ENCODE results near the gene MAN2B1.

Gene MAN2B1

DNA sequence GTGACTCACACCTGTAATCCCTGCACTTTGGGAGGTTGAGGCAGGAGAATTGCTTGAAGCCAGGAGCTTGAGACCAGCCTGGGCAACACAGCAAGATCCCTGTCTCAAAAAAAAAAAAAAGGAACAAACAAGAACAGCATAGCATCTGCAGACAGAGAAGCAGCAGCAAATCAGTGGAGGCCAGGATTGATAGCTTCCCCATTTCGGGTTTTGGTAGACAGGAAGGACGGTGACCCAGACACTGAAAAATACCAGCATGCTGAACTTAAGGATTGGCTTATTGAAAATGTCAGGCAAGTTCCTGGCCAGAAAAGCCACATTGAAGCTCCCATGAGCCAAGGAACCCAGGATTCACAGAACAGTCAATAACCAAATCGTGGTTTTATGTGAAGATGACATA lies 58.9 kb downstream of the MAN2B1 start:
- in situ Hi-C loops (cut with HindIII; ENCODE audit: low sequenced_read_pairs), result no loop called here
- TF ChIP-seq, protein P1, sequence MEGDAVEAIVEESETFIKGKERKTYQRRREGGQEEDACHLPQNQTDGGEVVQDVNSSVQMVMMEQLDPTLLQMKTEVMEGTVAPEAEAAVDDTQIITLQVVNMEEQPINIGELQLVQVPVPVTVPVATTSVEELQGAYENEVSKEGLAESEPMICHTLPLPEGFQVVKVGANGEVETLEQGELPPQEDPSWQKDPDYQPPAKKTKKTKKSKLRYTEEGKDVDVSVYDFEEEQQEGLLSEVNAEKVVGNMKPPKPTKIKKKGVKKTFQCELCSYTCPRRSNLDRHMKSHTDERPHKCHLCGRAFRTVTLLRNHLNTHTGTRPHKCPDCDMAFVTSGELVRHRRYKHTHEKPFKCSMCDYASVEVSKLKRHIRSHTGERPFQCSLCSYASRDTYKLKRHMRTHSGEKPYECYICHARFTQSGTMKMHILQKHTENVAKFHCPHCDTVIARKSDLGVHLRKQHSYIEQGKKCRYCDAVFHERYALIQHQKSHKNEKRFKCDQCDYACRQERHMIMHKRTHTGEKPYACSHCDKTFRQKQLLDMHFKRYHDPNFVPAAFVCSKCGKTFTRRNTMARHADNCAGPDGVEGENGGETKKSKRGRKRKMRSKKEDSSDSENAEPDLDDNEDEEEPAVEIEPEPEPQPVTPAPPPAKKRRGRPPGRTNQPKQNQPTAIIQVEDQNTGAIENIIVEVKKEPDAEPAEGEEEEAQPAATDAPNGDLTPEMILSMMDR (IDR thresholded peaks at IDR 0.05; ENCODE audit: low read depth, low read length, missing control alignments), result no peak
- no peak overlapping the region for H3K4me3 ChIP-seq (ENCODE audit: low read depth, low read length)
- no peak for DNase-seq (ENCODE audit: low read depth)

DNA sequence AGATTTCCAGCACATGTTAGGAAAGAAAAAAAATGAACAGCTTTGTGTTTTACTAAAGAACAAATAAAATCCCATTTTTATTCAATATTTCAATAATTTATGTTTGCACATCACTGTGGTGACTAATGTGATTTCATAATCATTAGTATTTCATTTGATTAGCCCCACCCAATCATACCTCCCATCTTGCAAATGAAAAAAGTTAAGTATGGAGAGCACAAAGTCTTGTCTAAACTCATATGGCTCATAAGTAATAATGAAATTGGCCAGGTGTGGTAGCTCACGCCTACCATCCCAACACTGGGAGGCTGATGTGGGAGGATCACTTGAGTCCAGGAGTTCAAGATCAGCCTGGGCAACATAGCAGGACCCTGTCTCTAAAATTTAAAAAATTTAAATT lies 59.7 kb downstream of the MAN2B1 start:
- in situ Hi-C loops (cut with HindIII; ENCODE audit: low sequenced_read_pairs), result no loop called here
- H3K4me3 ChIP-seq (ENCODE audit: low read depth, low read length), result no peak overlapping the region
- TF ChIP-seq, protein P1 (IDR thresholded peaks at IDR 0.05; ENCODE audit: low read depth, low read length, missing control alignments), result no peak
- no peak for DNase-seq (ENCODE audit: low read depth)

DNA sequence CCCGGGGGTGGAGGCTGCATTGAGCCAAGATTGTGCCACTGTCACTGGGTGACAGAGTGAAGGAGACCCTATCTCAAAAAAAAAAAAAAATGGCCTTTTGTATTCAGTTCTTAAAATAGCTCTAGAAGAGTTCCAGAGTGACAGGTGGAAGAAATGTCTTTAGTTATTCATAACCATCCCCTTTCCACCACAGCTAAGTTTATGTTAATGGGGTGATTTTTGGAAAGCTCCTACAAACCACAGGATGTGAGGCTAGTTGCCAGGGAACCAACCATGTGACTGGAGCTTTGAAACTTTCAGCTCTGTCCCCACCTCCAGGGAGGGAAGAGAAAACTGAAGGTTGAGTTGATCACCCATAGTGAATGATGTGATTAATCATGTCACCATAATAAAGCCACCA lies 62.8 kb downstream of the MAN2B1 start:
- TF ChIP-seq, protein P1 (IDR thresholded peaks at IDR 0.05; ENCODE audit: low read depth, low read length, missing control alignments), result no peak
- DNase-seq (ENCODE audit: low read depth), result peak; percentile 73
- no peak overlapping the region for H3K4me3 ChIP-seq (ENCODE audit: low read depth, low read length)
- in situ Hi-C loops (cut with HindIII; ENCODE audit: low sequenced_read_pairs), result no loop called here

DNA sequence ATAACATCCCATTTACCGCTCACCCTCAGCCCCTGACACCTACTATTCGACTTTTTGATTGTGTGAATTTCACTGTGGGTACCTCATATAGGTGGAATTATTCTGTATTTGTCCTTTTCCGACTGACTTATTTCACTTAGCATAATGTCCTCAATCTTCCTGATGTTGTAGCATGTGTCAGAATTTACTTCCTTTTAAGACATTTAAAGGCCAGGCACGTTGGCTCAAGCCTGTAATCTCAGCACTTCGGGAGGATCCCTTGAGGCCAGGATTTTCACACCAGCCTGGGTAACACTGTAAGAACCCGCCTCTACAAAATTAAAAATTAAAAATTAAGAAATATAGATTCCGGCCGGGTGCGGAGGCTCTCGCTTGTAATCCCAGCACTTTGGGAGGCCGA lies 68.9 kb downstream of the MAN2B1 start:
- TF ChIP-seq, protein P1 (IDR thresholded peaks at IDR 0.05; ENCODE audit: low read depth, low read length, missing control alignments), result no peak
- DNase-seq (ENCODE audit: low read depth), result no peak
- in situ Hi-C loops (cut with HindIII; ENCODE audit: low sequenced_read_pairs), result no loop called here
- H3K4me3 ChIP-seq (ENCODE audit: low read depth, low read length), result no peak overlapping the region

DNA sequence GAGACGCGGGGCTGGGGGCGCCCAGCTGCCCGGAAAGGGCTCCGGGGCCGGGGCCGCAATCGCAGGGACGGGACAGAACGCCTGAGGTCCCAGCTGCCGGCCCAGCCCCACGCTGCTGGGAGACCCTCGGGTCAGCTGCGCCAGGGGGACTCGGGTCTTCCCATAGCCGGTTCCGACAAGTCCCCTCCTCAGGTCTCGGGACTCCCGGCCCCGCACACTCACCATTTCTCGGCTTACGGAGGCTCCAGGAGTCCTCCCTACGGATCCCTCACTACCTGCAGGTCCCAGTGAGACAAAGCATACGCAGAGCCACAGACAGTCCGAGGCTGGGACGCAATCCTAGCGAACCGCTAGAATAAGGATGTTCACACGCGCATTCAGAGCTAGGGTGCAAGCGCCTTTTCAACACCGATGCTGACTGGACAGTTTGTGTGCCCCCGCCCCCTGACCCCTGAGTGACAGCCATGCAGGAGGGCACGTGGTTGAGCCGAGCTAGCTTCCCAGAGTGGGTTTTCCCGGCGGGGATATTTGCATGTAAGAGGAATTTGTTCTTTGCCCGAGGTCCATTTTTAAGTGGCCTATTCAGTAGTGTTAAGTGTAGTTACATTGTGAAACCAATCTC lies 69.5 kb downstream of the MAN2B1 start:
- TF ChIP-seq, protein P1 (IDR thresholded peaks at IDR 0.05; ENCODE audit: low read depth, low read length, missing control alignments), result no peak
- H3K4me3 ChIP-seq (ENCODE audit: low read depth, low read length), result no peak overlapping the region
- DNase-seq (ENCODE audit: low read depth), result no peak
- in situ Hi-C loops (cut with HindIII; ENCODE audit: low sequenced_read_pairs), result no loop called here

Data from astrocyte of the cerebellum (primary cell).